Measurements from ENCODE around the gene SHMT2. TPM values are rescaled to one million over a fixed set of nuclear protein-coding genes. Genes with fewer than 3 reads are reported as not detected.
A peak's percentile ranks its signal among the peaks of the same experiment; 100 is the strongest.

SHMT2 gene
- total and polyA plus RNA-seq, 2 donors (not counting 1 experiment from before 2014, with no cell fraction given), result 154 to 380 TPM

DNA sequence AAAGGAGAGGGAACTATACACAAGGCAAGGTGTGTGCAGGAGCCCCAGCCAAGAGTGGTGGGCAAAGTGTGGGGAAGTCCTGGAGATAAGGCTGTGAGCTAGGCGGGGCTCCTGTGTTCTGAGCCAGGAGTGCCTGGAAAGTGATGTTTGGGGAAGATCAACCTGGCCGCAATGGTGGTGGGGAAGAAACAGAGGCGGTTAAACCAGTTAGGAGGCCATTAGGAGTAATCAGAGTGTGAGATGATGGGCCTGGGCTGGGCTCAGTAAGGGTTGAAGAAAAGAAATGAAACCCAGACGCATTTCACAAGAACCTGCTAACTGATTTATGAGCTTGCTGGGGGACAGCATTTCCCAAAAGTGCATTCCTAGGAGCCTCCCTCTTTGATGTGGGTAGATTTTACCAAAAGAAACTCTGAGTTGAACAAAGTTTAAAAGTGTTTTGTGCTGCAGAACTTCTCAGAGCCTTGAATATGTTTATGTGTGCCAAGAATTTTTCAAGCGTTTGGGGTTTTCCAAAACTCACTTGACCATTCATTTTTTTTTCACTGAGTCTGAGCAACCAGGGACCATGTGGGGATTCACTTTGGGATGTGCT is 47.9 kb upstream of the SHMT2 start:
- Histone ChIP-seq H3K36me3 (ENCODE audit: control insufficient read depth, insufficient read depth, low read length) (peaks cover 78% of the 10 kb centered on the region), H3K4me2 (ENCODE audit: extremely low read depth, insufficient read depth, low read length) (no peak overlapping the region)

DNA sequence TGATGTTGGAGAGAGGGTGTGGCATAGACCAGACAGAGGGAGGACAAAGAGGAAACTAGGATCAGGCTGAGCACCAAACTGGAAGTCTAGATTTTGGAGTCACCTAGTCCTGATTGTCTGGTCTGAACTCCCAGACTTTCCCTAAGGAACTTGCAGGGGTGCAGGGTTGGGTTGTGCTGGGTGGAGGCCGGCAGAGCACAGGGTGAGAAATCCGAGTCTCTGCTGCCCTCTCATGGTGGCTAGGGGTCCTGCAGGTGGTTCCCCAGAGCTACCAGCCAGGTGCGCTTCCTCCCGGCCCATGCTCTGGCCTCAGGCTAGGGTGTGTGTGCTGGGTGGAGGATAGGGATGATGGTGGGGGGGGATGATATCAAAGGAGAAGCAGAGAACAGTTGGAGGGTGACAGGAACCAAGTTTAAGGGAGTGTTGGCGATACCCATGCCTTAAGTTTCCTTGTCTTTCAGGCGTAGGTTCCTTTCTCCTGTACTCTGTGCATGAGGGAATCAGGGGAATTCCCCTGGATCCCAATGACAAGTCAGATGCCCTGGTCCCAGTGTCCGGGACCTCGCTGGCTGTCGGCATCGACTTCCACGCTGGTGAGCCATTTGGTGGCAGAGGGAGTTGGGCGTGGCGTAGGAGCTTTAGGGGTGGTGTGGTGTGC is 46.5 kb upstream of the SHMT2 start:
- H2AFZ ChIP-seq (ENCODE audit: low read length), result no peak overlapping the region
- peaks cover 78% of the 10 kb centered on the region for H3K36me3 ChIP-seq (ENCODE audit: control insufficient read depth, insufficient read depth, low read length)
- no peaks in the 10 kb centered on the region for H3K9me3 ChIP-seq (ENCODE audit: control insufficient read depth, insufficient read depth, low read depth, low read length)
- no peak overlapping the region for H3K27ac ChIP-seq (ENCODE audit: insufficient read depth, low read length)
- peak; percentile 41 to 65 for DNase-seq (ENCODE audit: low read depth in 2 of 2)
- no peak for TF ChIP-seq EZH2 (IDR thresholded peaks at IDR 0.05; ENCODE audit: low read length, missing control alignments)
- TF ChIP-seq, protein P1, sequence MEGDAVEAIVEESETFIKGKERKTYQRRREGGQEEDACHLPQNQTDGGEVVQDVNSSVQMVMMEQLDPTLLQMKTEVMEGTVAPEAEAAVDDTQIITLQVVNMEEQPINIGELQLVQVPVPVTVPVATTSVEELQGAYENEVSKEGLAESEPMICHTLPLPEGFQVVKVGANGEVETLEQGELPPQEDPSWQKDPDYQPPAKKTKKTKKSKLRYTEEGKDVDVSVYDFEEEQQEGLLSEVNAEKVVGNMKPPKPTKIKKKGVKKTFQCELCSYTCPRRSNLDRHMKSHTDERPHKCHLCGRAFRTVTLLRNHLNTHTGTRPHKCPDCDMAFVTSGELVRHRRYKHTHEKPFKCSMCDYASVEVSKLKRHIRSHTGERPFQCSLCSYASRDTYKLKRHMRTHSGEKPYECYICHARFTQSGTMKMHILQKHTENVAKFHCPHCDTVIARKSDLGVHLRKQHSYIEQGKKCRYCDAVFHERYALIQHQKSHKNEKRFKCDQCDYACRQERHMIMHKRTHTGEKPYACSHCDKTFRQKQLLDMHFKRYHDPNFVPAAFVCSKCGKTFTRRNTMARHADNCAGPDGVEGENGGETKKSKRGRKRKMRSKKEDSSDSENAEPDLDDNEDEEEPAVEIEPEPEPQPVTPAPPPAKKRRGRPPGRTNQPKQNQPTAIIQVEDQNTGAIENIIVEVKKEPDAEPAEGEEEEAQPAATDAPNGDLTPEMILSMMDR (conservative IDR thresholded peaks at IDR 0.05 in 1 of 2, IDR thresholded peaks at IDR 0.05 in 1 of 2; ENCODE audit: low read depth in 1 of 2, low read length in 2 of 2), result peak; percentile 75 to 88
- H3K4me2 ChIP-seq (ENCODE audit: extremely low read depth, insufficient read depth, low read length), result no peak overlapping the region
- H3K4me1 ChIP-seq (ENCODE audit: control insufficient read depth, extremely low read depth, insufficient read depth, low read length), result peaks cover 5% of the 10 kb centered on the region
- H3K27me3 ChIP-seq (ENCODE audit: control insufficient read depth, insufficient read depth, low read length), result no peaks in the 10 kb centered on the region
- H3K79me2 ChIP-seq (ENCODE audit: control insufficient read depth, insufficient read depth, low read length), result no peaks in the 10 kb centered on the region
- no peaks in the 10 kb centered on the region for H4K20me1 ChIP-seq (ENCODE audit: control insufficient read depth, extremely low read depth, insufficient read depth, low read length)
- H3K9ac ChIP-seq (ENCODE audit: insufficient read depth, low read length), result no peak overlapping the region
- no peak overlapping the region for H3K4me3 ChIP-seq (replicated peaks in 1 of 4; ENCODE audit: control extremely low read depth in 1 of 4, insufficient read depth in 1 of 4, low read depth in 3 of 4, low read length in 4 of 4)

More for the DNA sequence above, 47.9 kb upstream of the SHMT2 start:
- Histone ChIP-seq H2AFZ (ENCODE audit: low read length) (no peak overlapping the region), H3K79me2 (ENCODE audit: control insufficient read depth, insufficient read depth, low read length) (no peaks in the 10 kb centered on the region), H3K4me3 (replicated peaks in 1 of 4; ENCODE audit: control extremely low read depth in 1 of 4, insufficient read depth in 1 of 4, low read depth in 3 of 4, low read length in 4 of 4) (no peak overlapping the region), H4K20me1 (ENCODE audit: control insufficient read depth, extremely low read depth, insufficient read depth, low read length) (no peaks in the 10 kb centered on the region), H3K27me3 (ENCODE audit: control insufficient read depth, insufficient read depth, low read length) (no peaks in the 10 kb centered on the region), H3K4me1 (ENCODE audit: control insufficient read depth, extremely low read depth, insufficient read depth, low read length) (peaks cover 5% of the 10 kb centered on the region), H3K27ac (ENCODE audit: insufficient read depth, low read length) (no peak overlapping the region), H3K9ac (ENCODE audit: insufficient read depth, low read length) (no peak overlapping the region), H3K9me3 (ENCODE audit: control insufficient read depth, insufficient read depth, low read depth, low read length) (no peaks in the 10 kb centered on the region)
- peak in 1 of 2 donors; percentile 26 for DNase-seq (ENCODE audit: low read depth in 2 of 2)
- no peak for TF ChIP-seq EZH2 (IDR thresholded peaks at IDR 0.05; ENCODE audit: low read length, missing control alignments)
- TF ChIP-seq, protein P1 (conservative IDR thresholded peaks at IDR 0.05 in 1 of 2, IDR thresholded peaks at IDR 0.05 in 1 of 2; ENCODE audit: low read depth in 1 of 2, low read length in 2 of 2), result no peak

DNA sequence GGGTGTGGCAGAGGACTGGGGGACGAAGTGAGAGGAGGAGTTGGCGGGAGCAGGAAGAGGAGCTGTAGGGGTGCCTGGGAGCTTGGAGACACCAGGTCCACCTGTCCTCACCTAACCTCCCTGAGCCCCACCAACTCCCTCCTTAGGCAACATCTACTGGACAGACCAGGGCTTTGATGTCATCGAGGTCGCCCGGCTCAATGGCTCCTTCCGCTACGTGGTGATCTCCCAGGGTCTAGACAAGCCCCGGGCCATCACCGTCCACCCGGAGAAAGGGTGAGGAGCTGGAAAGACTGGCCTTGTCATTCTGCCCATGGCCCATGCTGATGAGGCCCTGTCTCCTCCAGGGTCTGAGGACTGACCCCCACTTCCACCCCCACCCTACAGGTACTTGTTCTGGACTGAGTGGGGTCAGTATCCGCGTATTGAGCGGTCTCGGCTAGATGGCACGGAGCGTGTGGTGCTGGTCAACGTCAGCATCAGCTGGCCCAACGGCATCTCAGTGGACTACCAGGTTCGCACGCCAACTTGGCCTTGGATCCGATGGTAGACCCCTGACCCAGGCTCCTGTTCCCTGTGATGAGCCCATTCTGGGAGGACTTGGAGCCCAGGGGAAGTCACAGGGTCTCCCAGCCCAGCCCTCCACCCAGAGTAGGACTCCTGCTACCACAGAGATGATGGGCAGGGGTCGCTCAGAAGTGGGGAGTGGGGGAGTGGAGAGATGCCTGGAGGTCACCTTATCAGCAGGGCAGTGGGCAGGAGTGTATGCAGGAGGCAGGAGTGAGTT is 45.4 kb upstream of the SHMT2 start:
- H3K27ac ChIP-seq (ENCODE audit: insufficient read depth, low read length), result no peak overlapping the region
- H2AFZ ChIP-seq (ENCODE audit: low read length), result no peak overlapping the region
- H3K4me2 ChIP-seq (ENCODE audit: extremely low read depth, insufficient read depth, low read length), result no peak overlapping the region
- no peaks in the 10 kb centered on the region for H4K20me1 ChIP-seq (ENCODE audit: control insufficient read depth, extremely low read depth, insufficient read depth, low read length)
- no peaks in the 10 kb centered on the region for H3K79me2 ChIP-seq (ENCODE audit: control insufficient read depth, insufficient read depth, low read length)
- no peak overlapping the region for H3K9ac ChIP-seq (ENCODE audit: insufficient read depth, low read length)
- H3K36me3 ChIP-seq (ENCODE audit: control insufficient read depth, insufficient read depth, low read length), result peaks cover 77% of the 10 kb centered on the region
- H3K9me3 ChIP-seq (ENCODE audit: control insufficient read depth, insufficient read depth, low read depth, low read length), result no peaks in the 10 kb centered on the region
- no peak overlapping the region for H3K4me3 ChIP-seq (replicated peaks in 1 of 4; ENCODE audit: control extremely low read depth in 1 of 4, insufficient read depth in 1 of 4, low read depth in 3 of 4, low read length in 4 of 4)
- no peak for DNase-seq (ENCODE audit: low read depth in 2 of 2)
- H3K4me1 ChIP-seq (ENCODE audit: control insufficient read depth, extremely low read depth, insufficient read depth, low read length), result peaks cover 5% of the 10 kb centered on the region
- no peaks in the 10 kb centered on the region for H3K27me3 ChIP-seq (ENCODE audit: control insufficient read depth, insufficient read depth, low read length)
- TF ChIP-seq EZH2 (IDR thresholded peaks at IDR 0.05; ENCODE audit: low read length, missing control alignments), result no peak
- TF ChIP-seq, protein P1 (conservative IDR thresholded peaks at IDR 0.05 in 1 of 2, IDR thresholded peaks at IDR 0.05 in 1 of 2; ENCODE audit: low read depth in 1 of 2, low read length in 2 of 2), result no peak
